HepG2 (cell line): ENCODE data around the gene MRM1. TPM values are rescaled to one million over a fixed set of nuclear protein-coding genes. Genes with fewer than 3 reads are reported as not detected.
A peak's percentile ranks its signal among the peaks of the same experiment; 100 is the strongest.

ENCODE experiments used
- FOXM1 ChIP-seq: sonication (generic); formaldehyde crosslinking; IDR thresholded peaks from 2 replicates; pipeline ENCODE4 v1.5.0; 2020; ENCODE audit warnings: missing genetic modification reagents
- JUNB ChIP-seq: sonication (generic); formaldehyde crosslinking; IDR thresholded peaks from 2 replicates; pipeline ENCODE4 v1.8.0; 2022; ENCODE audit warnings: missing genetic modification reagents, mild to moderate bottlenecking, borderline replicate concordance
- NFIC ChIP-seq: IDR thresholded peaks from 2 replicates; pipeline ENCODE4 v1.6.1; 2012; ENCODE audit warnings: mild to moderate bottlenecking, low read length, inconsistent platforms
- POLR2G ChIP-seq: fragments of 200-400 bp; formaldehyde crosslinking; IDR thresholded peaks from 2 replicates; pipeline ENCODE4 v1.6.1; 2018; ENCODE audit warnings: mild to moderate bottlenecking, low read depth, low read length, moderate library complexity
- ZNF703 ChIP-seq: sonication (generic); formaldehyde crosslinking; IDR thresholded peaks from 2 replicates; pipeline ENCODE4 v1.5.1; 2020; ENCODE audit warnings: missing genetic modification reagents, mild to moderate bottlenecking, moderate library complexity, borderline replicate concordance
- ZNF775 ChIP-seq: sonication (generic); formaldehyde crosslinking; IDR thresholded peaks from 2 replicates; pipeline ENCODE4 v1.4.0; 2020; ENCODE audit warnings: missing genetic modification reagents, mild to moderate bottlenecking, moderate library complexity, borderline replicate concordance
- ZNF782 ChIP-seq: sonication (generic); formaldehyde crosslinking; IDR thresholded peaks from 2 replicates; pipeline ENCODE4 v1.4.0; 2020; ENCODE audit warnings: missing genetic modification reagents, mild to moderate bottlenecking, borderline replicate concordance
- polyA plus RNA-seq, 8 experiments: library from polyadenylated mRNA; depleted of rRNA in 3 of 8; stranded (reverse) in 7 of 8; unstranded in 1 of 8; fragments of >200 nt; fragmentation: Illumina TruSeq in 4 of 8; extraction: Trizol in 4 of 8; gene quantifications; 2 replicates each; pipeline versions ENCODE4 v1.2.1 to v1.2.3, GENCODE V29; 2011 to 2016; ENCODE audit warnings: low read depth in 4 of 8, missing spikeins in 1 of 8, mixed read lengths in 1 of 8; ENCODE audit not compliant: insufficient read depth in 1 of 8
- total RNA-seq, 5 experiments: library from RNA; depleted of rRNA; stranded (reverse); fragments of >200 nt; fragmentation: Illumina TruSeq; extraction: Trizol; gene quantifications; 2 replicates each; pipeline ENCODE4 v1.2.3, GENCODE V29; 2016; ENCODE audit warnings: low read depth in 1 of 5
- TF ChIP-seq, protein P1 (sequence below): conservative IDR thresholded peaks from 2 replicates; pipeline ENCODE4 v1.6.1; 2018; ENCODE audit warnings: missing genetic modification reagents
- TF ChIP-seq, protein P2 (sequence below): sonication (generic); formaldehyde crosslinking; IDR thresholded peaks from 2 replicates; pipeline ENCODE4 v1.5.0; 2020; ENCODE audit warnings: missing genetic modification reagents, mild to moderate bottlenecking, borderline replicate concordance
- TF ChIP-seq, protein P3 (sequence below): sonication (generic); formaldehyde crosslinking; IDR thresholded peaks from 2 replicates; pipeline ENCODE4 v1.4.0; 2020; ENCODE audit warnings: missing genetic modification reagents, mild to moderate bottlenecking, borderline replicate concordance
- TF ChIP-seq, protein P4 (sequence below): sonication (generic); formaldehyde crosslinking; IDR thresholded peaks from 2 replicates; pipeline ENCODE4 v1.5.0; 2020; ENCODE audit warnings: mild to moderate bottlenecking, missing genetic modification reagents
- TF ChIP-seq, protein P5 (sequence below): sonication (generic); formaldehyde crosslinking; IDR thresholded peaks from 2 replicates; pipeline ENCODE4 v1.5.0; 2020; ENCODE audit warnings: mild to moderate bottlenecking, missing genetic modification reagents, moderate library complexity
- TF ChIP-seq, protein P6 (sequence below): sonication (generic); formaldehyde crosslinking; IDR thresholded peaks from 2 replicates; pipeline ENCODE4 v1.5.0; 2020; ENCODE audit warnings: missing genetic modification reagents
- TF ChIP-seq, protein P7 (sequence below): sonication (generic); formaldehyde crosslinking; IDR thresholded peaks from 2 replicates; pipeline ENCODE4 v1.5.1; 2020; ENCODE audit warnings: mild to moderate bottlenecking, missing genetic modification reagents

The MRM1 gene
- total and polyA plus RNA-seq, 2 of the 13 experiments (the other 11 are each of a cell fraction or from before 2014, with no cell fraction given): 4.1 to 11.3 TPM

DNA sequence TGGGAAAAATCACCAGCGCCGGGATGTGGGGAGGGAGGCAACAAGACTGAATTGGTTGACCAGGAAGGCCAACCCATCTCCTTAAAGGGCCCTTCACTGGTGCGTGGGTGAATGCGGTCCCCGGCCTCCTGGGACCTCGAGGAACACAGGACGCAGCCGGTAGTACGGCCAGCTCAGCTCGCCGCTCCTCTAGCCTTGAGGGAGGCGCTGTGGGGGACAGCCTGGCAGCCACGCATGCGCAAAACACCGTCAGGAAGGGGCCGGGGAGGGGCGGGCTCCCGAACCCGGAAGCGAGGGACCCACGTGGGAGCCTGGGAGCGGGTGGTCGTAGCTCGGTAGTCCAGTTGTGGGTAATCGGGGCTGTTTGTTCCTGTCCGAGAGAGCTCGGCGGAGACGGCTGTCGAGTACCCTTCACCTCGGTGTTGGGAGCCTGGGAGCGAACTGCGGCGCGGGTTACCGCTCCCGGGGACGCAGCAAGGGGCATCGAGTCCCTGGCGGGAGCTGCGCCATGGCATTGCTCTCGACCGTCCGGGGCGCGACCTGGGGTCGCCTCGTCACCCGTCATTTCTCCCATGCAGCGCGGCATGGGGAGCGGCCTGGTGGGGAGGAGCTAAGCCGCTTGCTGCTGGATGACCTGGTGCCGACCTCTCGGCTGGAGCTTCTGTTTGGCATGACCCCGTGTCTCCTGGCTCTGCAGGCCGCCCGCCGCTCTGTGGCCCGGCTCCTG is at the start of gene MRM1 (continued):
- TF ChIP-seq POLR2G: peak; percentile 96
- no peak for TF ChIP-seq ZNF782 (CRISPR knock-in tag)
- TF ChIP-seq, protein P1, sequence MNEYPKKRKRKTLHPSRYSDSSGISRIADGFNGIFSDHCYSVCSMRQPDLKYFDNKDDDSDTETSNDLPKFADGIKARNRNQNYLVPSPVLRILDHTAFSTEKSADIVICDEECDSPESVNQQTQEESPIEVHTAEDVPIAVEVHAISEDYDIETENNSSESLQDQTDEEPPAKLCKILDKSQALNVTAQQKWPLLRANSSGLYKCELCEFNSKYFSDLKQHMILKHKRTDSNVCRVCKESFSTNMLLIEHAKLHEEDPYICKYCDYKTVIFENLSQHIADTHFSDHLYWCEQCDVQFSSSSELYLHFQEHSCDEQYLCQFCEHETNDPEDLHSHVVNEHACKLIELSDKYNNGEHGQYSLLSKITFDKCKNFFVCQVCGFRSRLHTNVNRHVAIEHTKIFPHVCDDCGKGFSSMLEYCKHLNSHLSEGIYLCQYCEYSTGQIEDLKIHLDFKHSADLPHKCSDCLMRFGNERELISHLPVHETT (CRISPR knock-in tag): no peak
- TF ChIP-seq, protein P2, sequence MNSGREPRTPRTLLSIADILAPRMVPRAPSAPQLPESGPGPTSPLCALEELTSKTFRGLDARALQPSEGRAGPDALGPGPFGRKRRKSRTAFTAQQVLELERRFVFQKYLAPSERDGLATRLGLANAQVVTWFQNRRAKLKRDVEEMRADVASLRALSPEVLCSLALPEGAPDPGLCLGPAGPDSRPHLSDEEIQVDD (CRISPR knock-in tag): no peak
- no peak for TF ChIP-seq JUNB (CRISPR knock-in tag)
- TF ChIP-seq, protein P3, sequence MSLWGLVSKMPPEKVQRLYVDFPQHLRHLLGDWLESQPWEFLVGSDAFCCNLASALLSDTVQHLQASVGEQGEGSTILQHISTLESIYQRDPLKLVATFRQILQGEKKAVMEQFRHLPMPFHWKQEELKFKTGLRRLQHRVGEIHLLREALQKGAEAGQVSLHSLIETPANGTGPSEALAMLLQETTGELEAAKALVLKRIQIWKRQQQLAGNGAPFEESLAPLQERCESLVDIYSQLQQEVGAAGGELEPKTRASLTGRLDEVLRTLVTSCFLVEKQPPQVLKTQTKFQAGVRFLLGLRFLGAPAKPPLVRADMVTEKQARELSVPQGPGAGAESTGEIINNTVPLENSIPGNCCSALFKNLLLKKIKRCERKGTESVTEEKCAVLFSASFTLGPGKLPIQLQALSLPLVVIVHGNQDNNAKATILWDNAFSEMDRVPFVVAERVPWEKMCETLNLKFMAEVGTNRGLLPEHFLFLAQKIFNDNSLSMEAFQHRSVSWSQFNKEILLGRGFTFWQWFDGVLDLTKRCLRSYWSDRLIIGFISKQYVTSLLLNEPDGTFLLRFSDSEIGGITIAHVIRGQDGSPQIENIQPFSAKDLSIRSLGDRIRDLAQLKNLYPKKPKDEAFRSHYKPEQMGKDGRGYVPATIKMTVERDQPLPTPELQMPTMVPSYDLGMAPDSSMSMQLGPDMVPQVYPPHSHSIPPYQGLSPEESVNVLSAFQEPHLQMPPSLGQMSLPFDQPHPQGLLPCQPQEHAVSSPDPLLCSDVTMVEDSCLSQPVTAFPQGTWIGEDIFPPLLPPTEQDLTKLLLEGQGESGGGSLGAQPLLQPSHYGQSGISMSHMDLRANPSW (CRISPR knock-in tag): no peak
- no peak for TF ChIP-seq NFIC
- TF ChIP-seq, protein P4, sequence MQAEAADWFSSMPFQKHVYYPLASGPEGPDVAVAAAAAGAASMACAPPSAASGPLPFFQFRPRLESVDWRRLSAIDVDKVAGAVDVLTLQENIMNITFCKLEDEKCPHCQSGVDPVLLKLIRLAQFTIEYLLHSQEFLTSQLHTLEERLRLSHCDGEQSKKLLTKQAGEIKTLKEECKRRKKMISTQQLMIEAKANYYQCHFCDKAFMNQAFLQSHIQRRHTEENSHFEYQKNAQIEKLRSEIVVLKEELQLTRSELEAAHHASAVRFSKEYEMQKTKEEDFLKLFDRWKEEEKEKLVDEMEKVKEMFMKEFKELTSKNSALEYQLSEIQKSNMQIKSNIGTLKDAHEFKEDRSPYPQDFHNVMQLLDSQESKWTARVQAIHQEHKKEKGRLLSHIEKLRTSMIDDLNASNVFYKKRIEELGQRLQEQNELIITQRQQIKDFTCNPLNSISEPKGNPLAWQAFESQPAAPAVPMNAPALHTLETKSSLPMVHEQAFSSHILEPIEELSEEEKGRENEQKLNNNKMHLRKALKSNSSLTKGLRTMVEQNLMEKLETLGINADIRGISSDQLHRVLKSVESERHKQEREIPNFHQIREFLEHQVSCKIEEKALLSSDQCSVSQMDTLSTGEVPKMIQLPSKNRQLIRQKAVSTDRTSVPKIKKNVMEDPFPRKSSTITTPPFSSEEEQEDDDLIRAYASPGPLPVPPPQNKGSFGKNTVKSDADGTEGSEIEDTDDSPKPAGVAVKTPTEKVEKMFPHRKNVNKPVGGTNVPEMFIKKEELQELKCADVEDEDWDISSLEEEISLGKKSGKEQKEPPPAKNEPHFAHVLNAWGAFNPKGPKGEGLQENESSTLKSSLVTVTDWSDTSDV: no peak
- TF ChIP-seq ZNF703 (CRISPR knock-in tag): no peak; the same call in 1 of the 2 replicates
- TF ChIP-seq, protein P5, sequence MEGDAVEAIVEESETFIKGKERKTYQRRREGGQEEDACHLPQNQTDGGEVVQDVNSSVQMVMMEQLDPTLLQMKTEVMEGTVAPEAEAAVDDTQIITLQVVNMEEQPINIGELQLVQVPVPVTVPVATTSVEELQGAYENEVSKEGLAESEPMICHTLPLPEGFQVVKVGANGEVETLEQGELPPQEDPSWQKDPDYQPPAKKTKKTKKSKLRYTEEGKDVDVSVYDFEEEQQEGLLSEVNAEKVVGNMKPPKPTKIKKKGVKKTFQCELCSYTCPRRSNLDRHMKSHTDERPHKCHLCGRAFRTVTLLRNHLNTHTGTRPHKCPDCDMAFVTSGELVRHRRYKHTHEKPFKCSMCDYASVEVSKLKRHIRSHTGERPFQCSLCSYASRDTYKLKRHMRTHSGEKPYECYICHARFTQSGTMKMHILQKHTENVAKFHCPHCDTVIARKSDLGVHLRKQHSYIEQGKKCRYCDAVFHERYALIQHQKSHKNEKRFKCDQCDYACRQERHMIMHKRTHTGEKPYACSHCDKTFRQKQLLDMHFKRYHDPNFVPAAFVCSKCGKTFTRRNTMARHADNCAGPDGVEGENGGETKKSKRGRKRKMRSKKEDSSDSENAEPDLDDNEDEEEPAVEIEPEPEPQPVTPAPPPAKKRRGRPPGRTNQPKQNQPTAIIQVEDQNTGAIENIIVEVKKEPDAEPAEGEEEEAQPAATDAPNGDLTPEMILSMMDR (CRISPR knock-in tag): peak; percentile 67
- TF ChIP-seq, protein P6, sequence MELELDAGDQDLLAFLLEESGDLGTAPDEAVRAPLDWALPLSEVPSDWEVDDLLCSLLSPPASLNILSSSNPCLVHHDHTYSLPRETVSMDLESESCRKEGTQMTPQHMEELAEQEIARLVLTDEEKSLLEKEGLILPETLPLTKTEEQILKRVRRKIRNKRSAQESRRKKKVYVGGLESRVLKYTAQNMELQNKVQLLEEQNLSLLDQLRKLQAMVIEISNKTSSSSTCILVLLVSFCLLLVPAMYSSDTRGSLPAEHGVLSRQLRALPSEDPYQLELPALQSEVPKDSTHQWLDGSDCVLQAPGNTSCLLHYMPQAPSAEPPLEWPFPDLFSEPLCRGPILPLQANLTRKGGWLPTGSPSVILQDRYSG (CRISPR knock-in tag): 0 out of 2 replicates have a peak, but pooled peaks have one; percentile 25
- TF ChIP-seq, protein P7, sequence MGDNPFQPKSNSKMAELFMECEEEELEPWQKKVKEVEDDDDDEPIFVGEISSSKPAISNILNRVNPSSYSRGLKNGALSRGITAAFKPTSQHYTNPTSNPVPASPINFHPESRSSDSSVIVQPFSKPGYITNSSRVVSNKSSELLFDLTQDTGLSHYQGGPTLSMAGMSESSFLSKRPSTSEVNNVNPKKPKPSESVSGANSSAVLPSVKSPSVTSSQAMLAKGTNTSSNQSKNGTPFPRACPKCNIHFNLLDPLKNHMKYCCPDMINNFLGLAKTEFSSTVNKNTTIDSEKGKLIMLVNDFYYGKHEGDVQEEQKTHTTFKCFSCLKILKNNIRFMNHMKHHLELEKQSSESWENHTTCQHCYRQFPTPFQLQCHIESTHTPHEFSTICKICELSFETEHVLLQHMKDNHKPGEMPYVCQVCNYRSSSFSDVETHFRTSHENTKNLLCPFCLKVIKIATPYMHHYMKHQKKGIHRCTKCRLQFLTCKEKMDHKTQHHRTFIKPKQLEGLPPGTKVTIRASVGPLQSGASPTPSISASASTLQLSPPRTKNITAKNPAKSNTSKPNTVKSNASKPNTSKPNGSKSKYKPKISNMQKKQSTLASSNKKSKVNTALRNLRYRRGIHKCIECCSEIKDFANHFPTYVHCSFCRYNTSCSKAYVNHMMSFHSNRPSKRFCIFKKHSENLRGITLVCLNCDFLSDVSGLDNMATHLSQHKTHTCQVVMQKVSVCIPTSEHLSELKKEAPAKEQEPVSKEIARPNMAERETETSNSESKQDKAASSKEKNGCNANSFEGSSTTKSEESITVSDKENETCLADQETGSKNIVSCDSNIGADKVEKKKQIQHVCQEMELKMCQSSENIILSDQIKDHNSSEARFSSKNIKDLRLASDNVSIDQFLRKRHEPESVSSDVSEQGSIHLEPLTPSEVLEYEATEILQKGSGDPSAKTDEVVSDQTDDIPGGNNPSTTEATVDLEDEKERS: peak; percentile 78
- no peak for TF ChIP-seq ZNF775 (CRISPR knock-in tag)
- TF ChIP-seq FOXM1 (CRISPR knock-in tag): no peak; the same call in 1 of the 2 replicates
